NB4 (cell line): ENCODE measurements around the gene CDH13.

Source experiments
- CTCF ChIP-seq: IDR thresholded peaks from one replicate; pipeline ENCODE4 v1.5.1; 2012; ENCODE audit warnings: low read depth, low read length
- MAX ChIP-seq: IDR thresholded peaks from 2 replicates; pipeline ENCODE4 v1.6.1; 2011; ENCODE audit warnings: low read depth, low read length
- MYC ChIP-seq: IDR thresholded peaks from 2 replicates; pipeline ENCODE4 v1.6.1; 2011; ENCODE audit warnings: low read depth, low read length
- POLR2A ChIP-seq: IDR thresholded peaks from 2 replicates; pipeline ENCODE4 v1.6.1; 2011; ENCODE audit warnings: mild to moderate bottlenecking; ENCODE audit not compliant: insufficient read length; ENCODE audit errors: extremely low read depth

- TF ChIP-seq CTCF, result no peak
- TF ChIP-seq POLR2A, result no peak
- no peak for TF ChIP-seq MAX
- no peak for TF ChIP-seq MYC
Measured at GRCh38 chr16:83722456-83723183, 1095.9 kb downstream of the CDH13 start.
